ENCODE results near the gene WFDC1.
A peak's percentile ranks its signal among the peaks of the same experiment; 100 is the strongest.

WFDC1 gene

DNA sequence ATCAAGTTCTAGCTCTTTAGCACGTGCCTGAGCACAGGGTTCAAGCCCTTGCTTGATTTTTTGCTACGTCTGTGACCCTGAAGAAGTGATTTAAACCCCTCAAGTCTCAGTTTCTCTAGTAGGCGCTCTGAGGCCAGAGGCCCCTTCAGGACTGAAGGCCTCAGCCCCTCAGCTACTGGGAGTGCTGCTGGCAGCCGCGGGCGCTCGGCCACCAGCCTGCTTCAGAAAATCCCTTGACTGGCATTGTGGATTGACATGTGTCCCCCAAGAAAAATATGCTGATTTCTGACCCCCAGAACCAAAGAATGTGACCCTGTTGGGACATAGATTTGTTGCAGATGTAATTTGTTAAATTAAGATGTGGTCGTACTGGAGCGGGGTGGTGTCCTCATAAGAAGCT is 20.2 kb upstream of the WFDC1 start:
- no peak for DNase-seq

DNA sequence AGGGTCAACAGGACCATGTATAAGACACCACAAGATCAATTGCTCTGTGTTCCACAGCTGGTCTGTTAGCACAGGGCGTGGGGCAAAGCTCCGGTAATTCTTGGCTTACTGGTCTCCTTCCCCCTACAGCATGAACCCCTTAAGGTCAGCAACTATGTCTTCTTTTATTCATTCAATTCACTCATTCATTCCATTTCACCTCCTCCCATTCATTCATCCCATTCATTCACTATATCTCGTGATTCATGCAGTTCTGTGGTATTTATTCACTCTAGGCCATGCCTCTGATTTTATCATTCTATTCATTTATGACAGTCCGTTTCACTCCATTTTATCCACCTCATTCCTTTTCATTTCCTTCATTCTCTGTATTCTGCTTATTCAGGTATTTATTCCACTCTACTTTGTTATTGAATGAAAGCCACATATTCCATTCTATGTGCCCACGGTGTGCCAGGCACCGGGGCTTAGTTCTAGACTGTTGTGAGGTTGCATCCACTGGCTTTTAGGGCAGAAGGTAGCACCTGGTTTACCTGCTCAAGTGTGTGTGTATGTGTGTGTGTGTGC is 19.0 kb upstream of the WFDC1 start:
- no peak for DNase-seq

DNA sequence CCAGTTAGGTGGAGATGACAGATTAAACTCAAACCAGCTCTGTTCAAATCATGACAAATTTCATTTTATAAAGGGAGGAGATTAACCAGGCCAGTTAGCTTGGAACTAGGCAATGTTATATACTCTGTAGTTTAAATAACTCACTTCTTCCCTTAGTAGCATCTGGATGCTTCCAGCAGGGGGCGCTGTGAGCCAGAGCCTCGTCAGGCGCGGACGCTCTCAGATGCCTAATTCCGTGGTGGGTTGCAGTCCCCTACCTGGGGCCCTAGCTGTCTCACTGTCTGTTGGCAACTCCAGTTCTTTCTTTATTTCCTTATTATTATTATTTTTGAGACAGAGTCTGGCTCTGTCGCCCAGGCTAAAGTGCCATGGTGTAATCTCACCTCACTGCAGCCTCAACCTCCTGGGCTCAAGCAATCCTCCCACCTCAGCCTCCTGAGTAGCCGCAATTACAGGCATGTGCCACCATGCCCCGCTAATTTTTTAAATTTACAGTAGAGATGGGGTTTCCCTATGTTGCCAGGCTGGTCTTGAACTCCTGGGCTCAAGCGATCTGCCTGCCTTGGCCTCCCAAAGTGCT is 17.3 kb upstream of the WFDC1 start:
- peak; percentile 69 to 79 for DNase-seq

DNA sequence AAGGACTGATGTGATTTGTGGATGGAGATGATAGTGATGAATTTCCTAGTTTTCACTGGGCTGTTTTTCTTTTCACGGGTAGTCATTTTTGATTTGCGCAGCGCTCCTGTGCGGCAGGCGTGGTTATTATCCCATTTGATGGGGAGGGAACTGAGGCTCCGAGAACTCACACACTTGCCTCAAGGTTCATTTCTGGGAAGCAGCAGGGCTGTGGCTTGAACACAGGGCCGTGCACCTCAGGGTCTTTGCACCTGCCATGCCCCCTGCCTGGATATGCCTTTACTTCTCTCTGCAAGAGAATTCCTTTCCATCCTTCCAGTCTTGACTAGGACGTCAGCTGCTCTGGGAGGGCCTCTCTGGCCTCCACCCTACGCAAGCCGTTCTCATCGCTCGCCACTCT is 16.3 kb upstream of the WFDC1 start:
- DNase-seq: no peak

DNA sequence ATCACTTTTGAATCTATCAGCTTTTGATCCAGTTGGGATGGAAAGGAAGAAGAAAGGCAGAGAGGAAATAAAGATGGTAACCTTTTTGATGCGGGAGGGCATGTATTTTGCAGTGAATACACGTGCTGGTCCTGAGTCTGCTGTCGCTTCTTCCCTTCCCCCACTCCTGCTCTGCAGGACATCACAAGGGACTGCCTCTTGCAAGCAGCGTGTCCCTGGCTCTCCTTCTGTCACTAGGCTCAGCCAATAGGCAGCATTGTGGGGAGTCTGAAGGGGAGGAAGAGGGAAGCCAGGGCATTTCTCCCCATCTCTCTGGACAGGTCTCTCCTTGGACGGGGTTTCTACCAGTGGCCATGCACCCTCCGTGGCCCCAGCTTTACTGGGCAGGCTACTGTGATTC is 15.7 kb upstream of the WFDC1 start:
- peak; percentile 81 to 86 for DNase-seq

DNA sequence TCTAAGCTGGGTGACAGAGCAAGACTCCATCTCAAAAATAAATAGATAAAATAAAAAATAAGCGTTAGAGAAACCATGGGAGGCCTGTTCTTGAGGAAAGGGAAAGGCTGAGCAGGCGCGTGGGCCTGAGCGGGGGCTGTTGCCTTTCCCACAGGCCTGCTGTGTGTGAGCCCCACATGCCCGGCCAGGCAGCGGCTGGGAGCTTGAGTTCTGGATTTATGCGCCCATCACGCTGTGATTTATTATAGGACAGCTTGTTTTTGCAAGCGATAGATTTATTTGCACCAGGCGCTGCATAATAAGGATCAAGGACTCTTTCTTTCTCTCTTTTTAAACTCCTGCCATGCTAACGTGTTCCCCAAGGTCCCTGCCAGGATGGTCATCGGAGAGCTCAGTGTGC is 14.8 kb upstream of the WFDC1 start:
- DNase-seq: no peak

DNA sequence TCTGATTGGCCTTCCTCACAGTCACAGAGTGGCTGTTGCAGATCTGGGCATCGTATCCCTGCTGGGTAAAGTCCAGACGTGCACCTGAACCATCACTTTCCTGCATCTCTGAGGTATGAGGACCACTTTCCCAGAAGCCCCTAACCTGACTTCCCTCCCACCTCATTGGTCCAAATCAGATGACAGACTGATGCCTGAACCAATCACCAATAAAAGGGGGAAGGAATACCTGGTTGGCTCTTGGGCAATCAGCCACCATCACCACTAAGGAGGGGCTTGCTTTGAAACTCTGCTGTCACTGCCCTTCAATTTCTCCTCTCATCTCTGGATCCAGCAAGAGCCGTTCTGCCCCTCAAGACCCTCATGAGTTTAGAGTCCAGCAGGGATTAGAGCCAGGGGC is 13.6 kb upstream of the WFDC1 start:
- no peak for DNase-seq

DNA sequence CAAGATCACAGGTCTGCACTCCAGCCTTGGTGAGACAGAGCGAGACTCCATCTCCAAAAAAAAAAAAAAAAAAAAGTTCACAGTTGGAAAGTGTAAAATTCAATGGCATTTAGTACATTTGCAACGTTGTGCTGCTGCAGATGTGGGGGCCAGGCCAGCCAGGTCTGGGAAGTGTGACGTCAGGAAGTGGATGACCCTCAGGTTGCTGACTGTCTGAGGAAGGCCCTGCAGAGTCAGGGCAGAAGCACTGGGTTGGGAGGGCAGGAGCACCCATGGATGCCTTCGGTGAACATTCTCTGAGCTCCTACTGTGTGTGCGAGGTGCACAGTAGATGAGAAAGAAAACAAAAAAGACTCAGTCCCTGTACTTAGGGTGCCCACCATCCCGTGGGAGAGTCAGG is 12.1 kb upstream of the WFDC1 start:
- no peak for DNase-seq

DNA sequence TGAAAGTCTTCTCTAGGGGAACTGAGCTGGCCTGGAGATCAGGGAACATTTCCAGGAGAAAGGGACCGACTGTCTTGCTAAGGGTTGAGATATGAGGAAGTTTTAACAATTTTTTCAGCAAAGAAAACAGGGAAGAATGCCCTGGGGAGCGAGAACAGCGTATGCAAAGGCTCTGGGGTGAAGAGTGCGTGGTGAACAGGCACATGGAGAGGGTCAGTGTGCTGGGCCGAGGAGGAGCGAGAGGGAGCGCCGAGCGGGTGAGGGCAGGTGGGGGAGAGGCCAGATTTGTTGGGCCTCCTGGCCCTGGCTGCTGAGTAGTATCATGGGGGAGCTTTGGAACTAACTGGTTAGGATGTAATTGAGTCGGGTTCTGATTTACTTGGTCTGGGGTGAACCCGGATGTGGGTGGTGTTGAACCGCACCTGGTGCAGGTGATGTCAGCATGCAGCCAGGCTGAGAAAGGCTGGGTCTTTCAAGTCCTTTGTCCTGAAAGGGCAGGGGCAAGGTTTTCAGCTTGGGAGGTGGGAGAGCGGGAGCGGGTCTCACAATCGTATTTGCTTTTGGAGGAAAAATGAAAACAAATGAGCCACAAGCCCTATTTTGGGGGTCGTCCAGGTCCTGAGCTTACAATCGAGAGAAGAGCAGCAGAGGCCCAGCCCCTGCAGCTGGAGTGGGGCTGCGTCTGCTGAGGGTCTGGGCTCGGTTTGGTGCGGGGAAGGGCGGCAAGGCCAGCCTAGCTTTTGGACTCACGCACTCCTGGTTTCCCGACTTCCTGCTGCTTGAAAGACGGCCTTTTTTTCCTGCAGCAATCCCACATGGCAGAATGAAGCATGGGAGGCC is 11.1 kb upstream of the WFDC1 start:
- no peak for DNase-seq

DNA sequence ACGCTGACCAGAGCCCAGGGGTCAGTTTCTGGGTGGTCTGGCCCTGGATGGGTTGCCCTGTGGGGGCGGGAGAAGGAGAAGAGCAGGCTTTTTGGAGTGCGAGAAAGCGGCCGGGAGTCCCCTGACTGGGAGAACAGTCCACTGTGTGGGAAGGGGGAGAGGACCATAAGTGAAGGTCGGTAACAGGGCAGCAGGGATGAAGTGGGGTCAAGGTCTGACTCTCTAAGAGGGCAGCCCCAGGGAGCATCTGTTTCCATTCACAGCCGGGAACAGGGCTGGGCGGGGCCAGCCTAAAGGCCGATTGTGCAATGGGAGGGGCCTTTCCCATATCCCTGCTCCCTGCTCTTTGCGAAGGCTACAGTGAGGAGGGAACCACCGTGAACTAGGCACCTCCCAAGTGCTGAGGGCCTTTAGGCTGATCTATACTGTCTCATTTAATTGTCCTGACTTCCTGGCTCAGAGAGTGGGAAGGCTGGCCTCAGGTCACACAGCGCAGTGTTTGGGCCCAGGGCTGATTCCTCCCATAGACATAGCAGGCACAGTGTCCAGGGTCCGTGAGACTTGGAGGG is 10.4 kb upstream of the WFDC1 start:
- DNase-seq: peak in 1 of 2 experiments; percentile 35

DNA sequence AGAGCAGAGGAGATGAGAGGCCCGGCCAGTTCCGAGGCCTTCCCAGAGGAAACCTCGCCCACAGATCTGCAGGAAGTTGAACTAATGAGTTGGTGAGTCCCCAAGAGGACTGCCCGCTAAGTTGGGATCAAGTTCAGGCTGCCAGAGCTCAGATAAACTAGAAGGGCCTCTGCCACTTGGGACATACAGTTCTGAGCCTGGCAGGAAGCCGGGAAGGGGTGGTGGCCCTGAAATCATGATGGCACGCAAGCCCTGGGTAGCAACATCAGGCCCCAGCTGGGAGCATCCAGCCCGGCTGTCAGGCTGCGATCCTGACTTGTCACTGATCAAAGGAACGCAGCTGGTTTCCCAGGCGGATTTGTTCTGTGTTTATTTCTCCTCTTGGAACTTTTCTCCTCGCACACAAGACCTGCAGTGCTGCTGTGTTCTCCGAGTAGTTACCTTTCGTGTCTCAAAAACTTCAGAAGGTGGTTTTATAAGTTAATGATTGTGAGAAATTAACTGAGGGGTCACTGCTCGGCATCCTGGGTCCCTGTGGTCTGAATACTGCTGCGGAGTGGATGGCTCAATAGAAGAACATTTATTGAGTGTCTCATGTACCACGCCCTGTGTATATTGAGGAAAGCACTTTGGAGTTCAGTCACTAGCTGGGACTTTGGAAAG is 8.0 kb upstream of the WFDC1 start:
- no peak for DNase-seq

DNA sequence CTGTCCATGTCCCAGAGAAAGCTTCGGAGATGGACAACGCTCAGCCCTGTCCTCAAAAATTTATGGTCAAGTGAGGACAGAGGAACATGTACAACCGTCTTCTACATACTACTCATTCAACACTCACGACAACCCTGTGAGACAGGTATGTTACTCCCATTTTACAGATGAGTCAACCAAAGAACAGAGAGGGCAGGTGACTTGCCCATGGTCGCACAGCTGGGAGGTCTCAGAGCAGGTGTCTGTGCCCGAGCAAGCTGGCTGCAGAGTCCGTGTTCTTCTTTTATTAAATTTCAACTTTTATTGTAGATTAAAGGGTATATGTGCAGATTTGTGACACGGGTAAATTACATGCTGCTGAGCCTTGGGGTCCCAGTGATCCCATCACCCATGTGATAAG is 5.8 kb upstream of the WFDC1 start:
- no peak for DNase-seq

DNA sequence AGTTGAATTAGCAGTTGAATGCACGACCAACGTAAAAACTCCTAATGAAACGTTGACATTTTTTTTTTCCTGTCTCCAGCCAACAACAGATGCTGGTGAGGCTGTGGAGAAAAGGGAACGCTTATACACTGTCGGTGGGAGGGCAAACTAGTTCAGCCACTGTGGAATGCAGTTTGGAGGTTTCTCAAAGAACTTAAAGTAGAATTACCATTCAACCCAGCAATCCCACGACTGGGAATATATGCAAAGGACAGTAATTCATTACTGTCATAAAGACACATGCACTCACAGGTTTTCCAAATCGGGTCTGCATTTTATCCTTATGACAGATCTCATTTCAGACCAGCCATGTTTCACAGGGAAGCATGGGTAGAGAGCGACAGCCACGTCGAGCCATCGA is 3.5 kb upstream of the WFDC1 start:
- DNase-seq: no peak

DNA sequence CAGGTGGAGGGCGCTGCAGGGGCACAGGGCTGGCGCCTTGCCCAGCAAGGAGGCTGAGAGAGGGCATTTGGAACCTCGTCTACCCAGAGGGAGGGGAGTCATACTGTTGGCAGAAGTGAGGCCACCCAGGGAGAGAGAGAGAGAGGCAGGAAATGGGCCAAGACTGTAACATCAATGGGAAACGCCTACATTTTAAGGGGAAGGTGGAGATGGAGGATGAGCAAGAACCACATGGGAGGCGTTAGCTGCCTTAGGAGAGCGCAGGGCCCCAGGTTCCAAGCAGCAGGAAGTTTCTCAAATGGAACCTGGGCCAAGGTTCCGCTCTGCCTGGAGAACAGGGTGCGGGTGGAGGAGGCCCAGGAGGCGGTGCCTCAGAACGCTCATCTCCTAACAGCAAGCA is 2.7 kb upstream of the WFDC1 start:
- DNase-seq: no peak

DNA sequence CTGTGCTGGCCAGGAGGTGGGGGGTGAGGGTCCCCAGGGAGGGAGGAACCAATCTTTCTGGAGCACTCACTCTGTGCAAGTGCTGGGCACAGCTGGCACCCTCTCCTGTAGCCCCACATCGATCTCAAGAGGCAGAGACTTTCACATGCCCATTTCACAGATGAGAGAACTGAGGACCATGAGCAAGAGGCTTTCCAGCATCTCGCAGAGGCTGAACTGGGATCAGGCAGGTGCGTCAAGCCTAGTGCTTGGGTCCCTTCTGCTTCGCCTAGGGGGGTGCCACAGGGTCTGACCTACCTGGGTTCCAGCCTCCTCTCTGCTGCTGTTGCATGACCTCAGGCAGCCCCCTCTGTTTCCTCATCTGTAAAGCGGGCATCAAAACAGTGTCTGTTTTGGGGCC is 1.3 kb upstream of the WFDC1 start:
- no peak for DNase-seq

DNA sequence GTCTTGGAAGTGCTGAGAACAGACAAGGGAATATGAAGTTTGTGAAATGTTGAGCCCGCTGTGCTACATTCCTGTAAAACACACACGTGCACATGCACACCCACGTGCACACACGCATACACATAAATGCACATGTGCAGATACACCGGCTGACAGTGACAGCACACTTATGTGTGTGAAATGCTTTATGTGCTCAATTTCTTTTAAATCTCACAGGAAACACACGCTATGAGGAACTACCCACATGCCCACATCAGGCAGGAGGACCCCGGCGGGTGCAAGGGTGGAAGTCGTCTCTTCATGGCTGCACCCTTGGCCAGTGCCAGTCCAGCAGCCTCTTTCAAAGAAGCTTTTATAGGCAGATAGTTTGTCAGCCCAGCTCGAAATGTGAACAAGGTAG is 561 bp upstream of the WFDC1 start:
- no peak for DNase-seq

DNA sequence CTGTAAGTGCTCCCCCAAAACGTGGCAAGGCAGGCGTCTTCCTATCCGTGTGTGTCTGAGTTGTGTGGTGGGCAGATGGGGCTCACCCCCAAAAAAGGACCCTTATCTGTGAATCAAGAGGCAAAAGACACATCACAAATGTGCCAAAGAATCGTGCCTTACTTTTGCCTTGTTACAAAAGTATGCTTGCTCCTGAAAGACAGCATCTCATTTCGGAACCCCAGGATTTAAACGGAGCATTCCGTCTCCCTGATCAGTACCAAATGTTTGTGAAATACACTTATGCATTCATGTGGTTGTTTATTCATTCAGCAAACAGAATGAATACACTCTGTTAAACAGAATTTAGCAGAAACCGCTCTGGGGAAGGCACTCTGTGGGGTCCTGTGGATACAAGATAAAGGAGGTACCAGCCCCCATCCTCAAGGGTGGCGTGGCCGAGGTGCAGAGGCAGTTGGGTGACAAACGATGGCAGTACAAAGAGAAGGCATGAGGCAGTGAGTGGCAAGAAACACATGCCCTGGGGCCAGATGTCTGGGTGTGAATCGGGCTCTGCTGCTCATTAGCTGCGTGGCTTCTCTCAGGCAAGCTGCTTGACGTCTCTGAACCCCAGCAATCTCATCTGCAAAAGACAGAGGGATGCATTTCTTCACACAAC is 654 bp downstream of the WFDC1 start:
- no peak for DNase-seq

DNA sequence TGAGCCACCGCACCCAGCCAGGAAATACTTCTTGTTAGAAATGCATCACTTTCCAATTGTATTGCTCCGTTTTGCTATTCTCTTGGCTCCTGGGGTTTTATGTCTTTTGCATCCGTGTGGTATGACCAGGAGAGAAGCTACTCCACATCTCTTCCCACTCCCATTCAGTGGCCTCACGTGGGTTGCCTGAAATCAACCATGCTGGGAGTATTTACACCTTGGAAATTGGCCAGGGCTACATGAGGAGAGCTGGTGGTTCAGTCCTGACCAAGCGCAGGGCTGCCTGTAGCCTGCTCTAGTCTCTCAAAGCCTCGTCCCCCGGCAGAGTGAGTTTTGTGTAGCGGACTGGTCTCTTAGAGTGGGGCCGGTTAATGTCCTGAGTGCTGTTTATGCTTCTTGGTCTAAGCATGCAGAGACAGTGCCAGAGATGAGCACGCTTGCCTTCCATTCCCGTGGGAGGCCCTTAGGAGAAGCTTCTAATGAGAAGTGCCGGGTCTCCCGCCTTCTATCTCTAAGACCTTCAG is 3.8 kb downstream of the WFDC1 start:
- DNase-seq: no peak

DNA sequence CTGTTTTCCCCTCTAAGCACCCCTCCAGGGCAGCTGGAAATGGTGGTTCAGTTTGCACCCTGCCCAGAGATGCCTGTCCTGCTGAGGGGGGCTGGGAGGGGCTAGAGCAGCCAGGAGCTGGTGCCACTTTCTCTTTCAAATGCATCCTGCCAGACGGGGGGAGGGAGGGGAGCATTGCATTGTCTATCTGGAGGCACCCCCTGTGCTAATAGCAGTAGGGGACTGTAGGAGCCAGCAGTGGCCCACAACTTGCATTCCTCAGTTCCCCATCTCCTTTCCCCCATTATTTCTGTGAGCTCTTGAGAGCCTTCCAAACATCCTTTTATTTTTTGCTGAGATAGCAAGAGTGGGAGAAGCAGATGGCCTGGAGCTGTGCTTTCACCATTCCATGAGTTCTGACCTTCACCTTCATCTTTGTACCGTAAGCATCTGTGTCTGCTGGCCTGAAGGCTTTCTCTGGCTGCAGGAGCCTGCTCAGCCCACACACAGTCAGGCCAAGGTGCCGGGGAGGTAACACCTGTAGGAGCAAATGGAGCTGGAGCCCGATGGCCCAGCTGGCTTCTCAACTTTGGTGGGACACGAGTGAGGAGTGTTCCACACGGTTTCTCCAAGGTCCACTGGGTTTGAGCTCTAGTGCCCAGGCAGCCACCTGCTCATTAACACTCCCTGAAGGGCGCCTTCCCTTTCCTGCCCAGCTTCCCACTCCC is 5.2 kb downstream of the WFDC1 start:
- peak in 1 of 2 experiments; percentile 44 for DNase-seq

DNA sequence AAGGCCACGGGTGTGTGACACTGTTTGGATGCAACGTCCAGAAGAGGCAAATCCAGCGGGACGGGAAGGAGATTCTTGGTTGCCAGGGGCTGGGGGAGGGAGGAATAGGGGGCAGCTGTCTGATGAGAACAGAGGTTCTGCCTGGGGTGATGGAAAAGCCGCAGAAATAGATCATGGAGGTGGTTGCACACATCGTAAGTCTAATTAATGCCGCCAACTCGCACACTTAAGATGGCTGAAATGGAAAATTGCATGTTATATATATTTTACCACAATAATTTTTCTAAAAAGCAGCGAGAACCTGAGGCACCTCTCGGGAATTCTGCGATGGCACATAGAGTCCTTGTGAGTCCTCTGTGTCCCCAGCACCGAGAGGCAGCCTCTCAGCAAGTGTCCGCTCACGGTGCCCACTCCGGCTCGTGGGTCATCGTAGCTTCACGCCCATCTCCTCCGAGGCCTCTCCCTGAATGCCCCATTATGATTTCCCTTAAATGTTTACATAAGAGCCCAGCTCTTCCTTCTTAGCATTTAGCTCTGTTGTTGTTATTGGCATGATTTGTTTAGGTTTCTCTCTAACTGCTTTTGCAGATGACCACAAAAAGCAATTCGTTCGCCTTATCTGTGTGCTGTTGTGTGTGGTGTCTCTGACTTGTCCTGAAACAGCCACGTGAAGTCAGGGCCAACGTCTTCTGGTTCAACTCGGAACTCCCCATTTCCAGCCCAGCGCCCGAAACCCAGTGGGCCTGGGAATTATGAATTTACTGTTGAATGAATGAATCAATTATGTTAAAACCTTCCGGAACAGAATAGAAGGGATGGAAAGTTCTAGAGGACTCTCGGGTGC is 7.7 kb downstream of the WFDC1 start:
- DNase-seq: no peak

DNA sequence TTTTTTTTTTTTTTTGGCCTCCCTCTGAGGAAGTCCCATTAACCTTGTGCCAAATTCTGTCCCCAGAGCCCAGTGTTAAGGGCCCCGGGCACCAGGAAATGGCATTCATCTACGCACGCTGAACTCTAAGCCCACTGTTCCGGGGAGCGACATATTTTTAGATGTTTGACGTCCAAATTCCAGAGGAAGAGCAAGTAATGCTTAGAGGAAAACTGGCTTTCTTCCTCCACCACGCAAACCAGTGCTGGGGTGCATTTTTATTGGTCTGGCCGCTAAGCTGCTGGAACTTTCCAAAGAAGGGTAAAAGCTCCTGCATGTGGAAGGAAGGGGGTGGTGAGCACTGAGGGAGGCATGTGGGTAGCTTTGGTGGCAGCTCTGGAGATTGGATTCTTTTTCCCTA is 8.3 kb downstream of the WFDC1 start:
- DNase-seq: no peak

Measured in NCI-H524 (cell line).